GM21367 (cell line): ENCODE results near the gene EVA1B.

Source experiments
- ATAC-seq: cut with Tn5 transposase; IDR thresholded peaks from one replicate; pipeline ENCODE4 v1.9.1; 2021; ENCODE audit not compliant: unreplicated experiment

EVA1B gene, protein sequence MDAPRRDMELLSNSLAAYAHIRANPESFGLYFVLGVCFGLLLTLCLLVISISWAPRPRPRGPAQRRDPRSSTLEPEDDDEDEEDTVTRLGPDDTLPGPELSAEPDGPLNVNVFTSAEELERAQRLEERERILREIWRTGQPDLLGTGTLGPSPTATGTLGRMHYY

GRCh38 chr1:36323636-36324352 lies at the start of gene EVA1B:
Gene EVA1B (minus strand): TSS chr1:36323645. CDS start chr1:36323037, 608 bp downstream.
- no peak for ATAC-seq

DNA sequence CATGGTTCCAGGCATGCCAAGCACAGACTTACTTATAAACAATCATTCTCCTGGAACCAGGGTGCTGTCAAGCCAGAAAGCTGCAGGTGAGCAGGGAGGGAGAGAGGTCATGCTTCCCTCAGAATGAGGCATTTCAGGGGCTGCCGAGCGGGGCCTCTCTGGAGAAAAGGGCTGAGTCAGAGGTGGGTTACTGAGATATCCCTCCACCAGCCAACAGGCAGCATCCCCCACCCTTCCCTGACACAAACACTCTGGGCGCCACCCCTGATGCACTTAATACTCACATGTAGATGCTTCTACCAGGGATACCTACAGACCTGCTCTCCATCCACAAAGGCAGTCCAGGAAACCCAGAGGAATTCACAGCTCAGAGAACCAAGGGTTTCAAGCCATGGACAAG lies 49.2 kb upstream of the EVA1B start:
- no peak for ATAC-seq

GRCh38 chr1:36369061-36369861 lies 45.8 kb upstream of the EVA1B start:
- no peak for ATAC-seq

GRCh38 chr1:36367798-36368197 lies 44.4 kb upstream of the EVA1B start:
- no peak for ATAC-seq

DNA sequence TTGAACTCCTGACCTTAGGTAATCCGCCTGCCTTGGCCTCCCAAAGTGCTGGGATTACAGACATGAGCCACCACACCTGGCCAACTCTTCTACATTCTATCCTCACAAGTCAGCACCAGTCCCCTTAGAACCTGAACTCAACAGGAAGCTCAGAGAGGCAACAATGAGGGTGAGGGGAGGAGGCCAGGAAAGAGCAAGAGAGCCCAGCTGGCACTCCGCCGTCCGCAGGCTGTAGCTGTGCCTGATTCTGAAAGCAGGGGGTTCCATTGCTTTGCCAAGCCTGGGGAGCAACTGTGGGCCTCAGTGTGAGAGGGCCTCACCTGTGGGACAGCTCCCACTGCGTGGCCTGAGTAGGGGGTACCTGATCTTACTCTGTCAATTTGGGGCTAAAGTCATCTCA lies 43.6 kb upstream of the EVA1B start:
- ATAC-seq, result no peak

DNA sequence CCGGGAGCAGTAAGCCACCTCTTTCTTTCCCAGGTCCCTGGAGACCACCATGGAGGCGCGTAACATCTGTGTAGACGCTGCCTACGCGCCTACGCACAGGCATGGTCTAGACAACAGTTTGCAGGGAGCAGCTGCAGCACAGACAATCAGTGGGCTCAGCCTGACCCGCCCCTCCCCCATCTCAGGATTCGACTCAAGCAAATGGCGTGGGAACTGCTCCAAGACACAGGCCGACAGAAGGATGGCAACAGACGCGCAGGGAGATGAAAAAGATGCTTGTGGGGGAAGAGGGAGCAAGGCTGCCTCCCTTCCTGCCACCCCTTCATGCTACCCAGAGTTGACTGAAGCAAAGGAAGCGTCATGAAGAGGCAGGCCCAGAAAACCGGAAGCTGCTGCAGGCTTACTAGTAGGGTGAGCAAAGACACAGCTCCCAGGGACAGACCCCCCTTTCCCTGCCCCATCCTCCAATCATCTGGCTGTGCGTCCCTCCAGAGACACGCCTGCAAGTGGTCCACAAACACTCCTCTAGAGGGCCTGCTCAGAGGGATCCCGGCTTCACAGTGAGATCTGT lies 42.7 kb upstream of the EVA1B start:
- ATAC-seq, result no peak

GRCh38 chr1:36365381-36365780 lies 41.9 kb upstream of the EVA1B start:
- ATAC-seq, result no peak

DNA sequence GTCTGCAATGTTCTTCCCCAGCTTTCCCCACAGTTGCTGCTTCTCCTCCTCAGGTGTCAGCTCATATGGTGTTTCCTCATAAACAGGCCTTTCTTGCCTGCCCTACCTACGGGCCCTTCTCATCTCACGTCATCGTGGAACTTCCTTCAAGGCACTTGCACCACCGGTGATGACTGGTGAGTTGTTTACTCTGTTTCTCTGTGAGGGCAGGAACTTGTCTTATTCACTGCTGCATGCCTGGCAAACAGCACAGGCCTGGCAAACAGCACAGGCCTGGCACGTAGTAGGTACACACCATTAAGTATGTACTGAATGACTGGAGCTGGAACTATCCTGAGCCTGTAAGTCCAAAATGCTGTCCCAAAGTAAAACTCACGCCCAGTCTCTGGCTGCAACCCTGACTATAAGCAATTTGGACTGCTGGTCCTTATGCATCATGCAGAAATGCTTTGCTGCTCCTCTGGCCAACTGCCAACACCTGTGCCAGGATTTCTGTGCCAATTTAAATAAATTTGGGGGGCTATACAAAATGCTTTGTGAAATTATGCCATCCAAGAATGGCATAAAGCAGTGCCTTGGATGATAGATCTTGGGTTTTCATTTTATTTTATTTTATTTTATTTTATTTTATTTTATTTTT lies 36.6 kb upstream of the EVA1B start:
- ATAC-seq, result no peak

DNA sequence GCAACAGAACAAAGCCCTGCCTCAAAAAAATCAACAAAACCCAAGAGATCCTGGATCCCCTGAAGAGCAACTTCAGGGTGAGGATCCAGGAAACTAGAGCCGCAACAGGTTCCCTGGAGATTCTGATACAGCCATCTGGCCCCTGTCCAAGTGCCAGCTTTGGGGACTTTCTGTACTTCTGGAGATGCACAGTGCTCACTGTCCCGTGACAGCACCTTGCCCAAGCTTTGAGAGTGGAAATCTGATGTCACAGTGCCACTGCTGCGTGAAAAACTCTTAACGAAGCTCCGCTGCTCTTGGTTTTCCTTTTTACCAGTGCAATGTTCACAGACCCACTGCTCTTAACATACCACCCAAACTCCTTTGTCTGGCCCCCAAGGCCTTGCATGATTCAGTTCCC lies 35.9 kb upstream of the EVA1B start:
- no peak for ATAC-seq

- ATAC-seq, result no peak
Measured at GRCh38 chr1:36358514-36359084, 35.2 kb upstream of the EVA1B start.

DNA sequence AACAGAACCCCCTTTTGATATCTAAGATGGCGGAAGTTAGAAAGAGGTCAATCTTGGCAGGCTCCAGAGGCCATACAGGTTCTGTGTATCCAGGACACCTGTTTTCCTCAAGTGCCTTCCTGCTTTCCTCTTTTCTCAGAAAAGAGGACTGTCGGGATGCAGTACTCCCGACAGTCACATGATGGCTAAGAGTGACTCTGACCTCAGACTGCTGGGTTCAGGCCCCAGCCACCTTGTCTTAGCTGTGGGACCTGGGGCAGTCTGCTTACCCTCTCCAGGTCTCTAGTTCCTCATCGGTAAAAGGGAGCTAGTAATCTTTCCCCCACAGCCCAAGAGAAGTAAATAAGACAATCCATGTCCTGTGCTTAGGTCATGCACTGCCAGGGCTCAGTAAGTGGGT lies 32.4 kb upstream of the EVA1B start:
- ATAC-seq, result no peak

- no peak for ATAC-seq
Measured at GRCh38 chr1:36354486-36354885, 31.0 kb upstream of the EVA1B start.

DNA sequence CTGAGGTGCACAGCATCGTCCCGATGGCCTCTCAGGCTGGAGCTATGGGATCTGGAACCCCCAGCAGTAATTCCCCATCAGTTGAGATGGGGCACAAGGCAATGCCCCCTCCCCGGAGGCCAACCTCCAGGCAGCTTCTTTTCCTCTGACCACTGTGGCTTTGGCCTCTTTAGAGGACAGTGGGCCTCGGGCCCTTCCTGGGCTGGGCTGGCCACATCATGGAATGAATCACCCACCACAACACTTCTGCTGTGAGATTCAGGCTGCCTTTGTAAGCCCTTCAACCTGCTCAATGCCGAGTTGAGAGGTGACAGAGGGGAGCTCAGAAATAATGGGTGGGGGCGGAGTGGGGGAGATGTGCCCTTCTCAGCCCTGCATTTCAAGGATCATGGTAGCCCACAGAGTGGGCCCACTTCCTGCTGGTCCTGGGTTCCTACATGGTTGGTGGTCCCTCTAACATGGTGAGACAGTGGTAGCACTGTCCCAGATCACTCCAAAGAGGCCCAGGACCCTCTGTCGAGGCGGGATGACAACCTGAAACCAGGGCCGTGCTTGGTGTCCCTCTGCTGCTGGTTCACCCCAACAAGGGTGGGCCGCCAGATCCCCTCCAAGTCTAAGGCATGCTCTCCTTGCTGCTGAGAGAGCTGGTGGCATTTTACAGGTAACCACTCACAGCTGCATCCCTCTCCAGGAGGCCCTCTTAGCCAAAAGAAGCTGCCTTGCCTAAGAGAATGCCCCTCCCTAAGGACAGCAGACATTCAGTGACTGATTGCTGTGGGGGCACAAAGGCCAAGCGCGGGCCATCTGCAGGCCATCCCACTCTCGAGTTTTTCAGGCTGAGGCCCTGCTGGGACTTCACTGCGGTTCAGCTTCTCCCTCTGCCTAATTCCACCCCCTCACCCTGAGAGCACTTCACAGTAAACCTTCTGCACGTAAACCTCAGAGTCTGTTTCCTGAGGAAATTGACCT lies 29.7 kb upstream of the EVA1B start:
- ATAC-seq, result no peak

DNA sequence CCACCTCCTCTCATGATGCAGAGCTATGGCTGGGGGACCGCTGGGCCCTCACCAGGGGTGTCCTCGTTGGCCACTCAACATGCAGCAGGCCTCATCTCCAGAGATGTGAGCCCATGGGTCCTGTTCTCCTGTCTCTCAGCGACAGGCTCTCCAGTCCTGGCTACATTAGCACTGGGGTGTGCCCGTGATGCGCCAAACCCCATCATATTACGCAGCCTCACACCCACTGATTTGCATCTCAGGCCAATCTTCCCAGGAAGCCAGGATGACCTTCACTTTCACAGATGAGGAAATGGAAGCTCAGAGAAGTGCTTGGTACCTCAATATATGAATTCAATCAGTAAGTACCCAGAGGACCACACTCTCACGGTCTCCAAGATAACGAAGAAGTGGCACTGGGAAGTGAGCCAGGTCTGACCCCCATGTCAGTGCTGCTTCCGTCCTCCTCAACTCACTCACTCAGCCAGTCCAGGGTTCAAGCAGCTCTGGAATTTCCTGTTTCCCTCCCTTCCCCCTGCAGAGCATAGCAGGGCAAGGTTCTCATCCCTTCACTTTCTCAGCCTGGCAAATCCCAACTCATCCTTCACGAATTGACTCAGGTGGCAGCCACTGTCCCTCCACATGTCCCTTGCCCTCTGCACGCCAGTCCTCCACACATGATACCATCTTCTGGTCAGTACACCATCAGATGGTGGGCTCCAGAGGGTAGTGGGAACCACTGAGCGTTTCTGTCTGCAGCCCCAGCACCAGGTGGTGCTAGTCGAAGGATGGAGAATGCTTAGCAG lies 28.9 kb upstream of the EVA1B start:
- ATAC-seq, result no peak

GRCh38 chr1:36351227-36351977 lies 28.0 kb upstream of the EVA1B start:
- ATAC-seq, result no peak

DNA sequence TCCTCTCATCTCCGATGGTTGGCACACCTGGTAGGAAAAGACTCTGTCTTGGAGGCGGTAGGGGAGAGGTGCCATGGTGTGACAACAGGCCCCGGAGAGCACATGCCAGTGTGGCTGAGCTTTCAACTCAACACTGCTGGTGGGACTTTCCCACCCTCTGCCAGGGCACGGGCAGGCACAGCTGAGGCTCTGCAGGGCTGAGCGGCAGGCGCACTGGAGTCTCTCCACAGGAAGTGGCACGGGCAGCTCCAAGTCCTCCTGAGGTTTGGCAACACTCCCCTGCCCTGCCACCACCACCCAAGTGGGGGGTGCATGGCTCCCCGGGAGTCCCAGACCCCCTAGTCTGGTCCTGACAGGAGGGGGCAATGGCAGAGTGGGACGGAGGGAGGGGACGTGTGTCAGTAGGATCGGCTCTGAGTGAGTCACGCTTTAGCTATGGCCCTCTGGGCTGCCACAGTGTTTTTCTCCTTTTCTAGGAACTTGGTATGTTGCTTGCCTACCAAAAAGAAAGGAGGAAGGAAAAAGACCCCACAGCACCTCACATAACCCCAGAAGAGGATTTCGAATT lies 27.3 kb upstream of the EVA1B start:
- ATAC-seq, result no peak

DNA sequence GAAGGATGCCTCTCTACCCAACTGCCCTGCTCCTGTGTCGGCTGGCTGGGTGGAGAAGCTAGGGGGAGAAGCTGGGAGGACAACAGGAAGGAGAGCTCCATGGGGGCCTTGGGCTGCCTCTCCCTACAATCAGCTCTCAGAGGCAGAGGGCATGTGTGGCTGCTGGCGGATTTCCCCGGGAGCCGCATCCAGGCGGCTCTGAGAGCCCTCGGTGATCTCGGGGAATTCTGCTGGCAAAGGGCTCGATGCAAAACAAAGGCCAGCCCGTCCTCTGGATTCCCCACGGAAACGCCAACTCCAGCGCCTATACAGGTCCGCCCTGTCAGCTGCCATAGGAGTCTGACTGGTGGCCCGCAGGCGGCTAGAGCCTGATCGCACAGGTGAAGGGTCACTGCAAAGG lies 26.4 kb upstream of the EVA1B start:
- ATAC-seq, result no peak

- ATAC-seq, result no peak
Measured at GRCh38 chr1:36349241-36349671, 25.8 kb upstream of the EVA1B start.
